ENCODE measurements around the gene KRTAP9-8.
"Not testable (repeated sequence)": the region's sequence is repeated elsewhere in the genome, so short reads cannot be mapped to it uniquely, and the experiment has no call there.

KRTAP9-8 gene

DNA sequence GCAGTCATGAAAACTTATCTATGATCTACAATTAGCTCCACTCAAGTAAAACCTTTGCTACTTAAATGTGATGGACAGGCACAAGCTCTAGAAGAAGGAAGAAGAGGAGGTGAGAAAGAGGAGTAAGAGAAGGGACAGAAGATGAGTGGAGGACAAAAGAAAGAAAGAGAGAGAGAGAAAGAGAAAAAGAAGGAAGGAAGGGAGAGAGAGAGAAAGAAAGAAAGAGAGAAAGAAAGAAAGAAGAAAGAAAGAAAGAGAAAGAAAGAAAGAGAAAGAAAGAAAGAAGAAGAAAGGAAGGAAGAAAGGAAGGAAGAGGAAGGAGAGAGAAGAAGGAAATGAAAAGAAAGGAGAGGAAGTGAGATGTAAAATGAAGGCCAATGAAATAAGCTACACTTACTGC lies 7.7 kb upstream of the KRTAP9-8 start:
- no peak overlapping the region for H3K27ac ChIP-seq (ENCODE audit: low read length)
- no peaks in the 10 kb centered on the region for H3K27me3 ChIP-seq (ENCODE audit: control insufficient read depth, insufficient read depth, low read length)
- H3K9ac ChIP-seq (ENCODE audit: low read length), result no peak overlapping the region
- no peaks in the 10 kb centered on the region for H3K4me1 ChIP-seq (ENCODE audit: control insufficient read depth, low read depth, low read length)
- no peaks in the 10 kb centered on the region for H3K9me3 ChIP-seq (ENCODE audit: control insufficient read depth, low read depth, low read length)
- no peaks in the 10 kb centered on the region for H3K36me3 ChIP-seq (ENCODE audit: control insufficient read depth, low read depth, low read length)
- no peak overlapping the region for H3K4me3 ChIP-seq (ENCODE audit: low read length)

DNA sequence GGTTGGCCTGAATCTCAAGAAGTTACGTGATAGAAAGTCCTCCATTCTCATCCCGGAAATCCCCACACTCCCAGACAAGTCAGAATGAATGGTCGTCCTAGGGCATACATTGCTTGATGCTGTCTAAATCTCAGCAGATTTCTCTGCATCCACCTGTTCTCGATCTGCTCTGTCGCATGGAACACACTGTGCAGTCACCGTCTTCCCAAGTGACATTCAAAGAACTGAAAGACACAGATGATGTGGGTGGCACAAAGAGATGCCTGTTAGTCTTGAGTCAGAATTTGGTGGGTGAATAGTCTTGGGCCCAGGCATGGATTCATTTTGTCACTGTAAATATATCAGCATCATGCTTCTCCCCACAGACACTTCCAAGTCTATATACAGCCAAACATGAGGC lies 6.1 kb upstream of the KRTAP9-8 start:
- Histone ChIP-seq H3K4me1 (ENCODE audit: control insufficient read depth, low read depth, low read length) (no peaks in the 10 kb centered on the region), H3K36me3 (ENCODE audit: control insufficient read depth, low read depth, low read length) (no peaks in the 10 kb centered on the region), H3K9ac (ENCODE audit: low read length) (no peak overlapping the region), H3K9me3 (ENCODE audit: control insufficient read depth, low read depth, low read length) (no peaks in the 10 kb centered on the region), H3K4me3 (ENCODE audit: low read length) (no peak overlapping the region), H3K27me3 (ENCODE audit: control insufficient read depth, insufficient read depth, low read length) (no peaks in the 10 kb centered on the region), H3K27ac (ENCODE audit: low read length) (no peak overlapping the region)

GRCh38 chr17:41232399-41233105 lies 5.2 kb upstream of the KRTAP9-8 start, which contains the start of gene KRTAP9-3:
KRTAP9-3 (plus strand) TSS chr17:41232449; CDS start chr17:41232502, 53 bp downstream.
- H3K4me1 ChIP-seq (ENCODE audit: control insufficient read depth, low read depth, low read length); H3K27ac ChIP-seq (ENCODE audit: low read length); H3K36me3 ChIP-seq (ENCODE audit: control insufficient read depth, low read depth, low read length); H3K9ac ChIP-seq (ENCODE audit: low read length); H3K4me3 ChIP-seq (ENCODE audit: low read length); H3K27me3 ChIP-seq (ENCODE audit: control insufficient read depth, insufficient read depth, low read length); H3K9me3 ChIP-seq (ENCODE audit: control insufficient read depth, low read depth, low read length): not testable (repeated sequence)

- H3K9ac ChIP-seq (ENCODE audit: low read length); H3K36me3 ChIP-seq (ENCODE audit: control insufficient read depth, low read depth, low read length); H3K9me3 ChIP-seq (ENCODE audit: control insufficient read depth, low read depth, low read length); H3K27me3 ChIP-seq (ENCODE audit: control insufficient read depth, insufficient read depth, low read length); H3K4me3 ChIP-seq (ENCODE audit: low read length); H3K27ac ChIP-seq (ENCODE audit: low read length); H3K4me1 ChIP-seq (ENCODE audit: control insufficient read depth, low read depth, low read length): not testable (repeated sequence)
Observed at GRCh38 chr17:41237116-41237515, 683 bp upstream of the KRTAP9-8 start.

- not testable (repeated sequence) for H3K9me3 ChIP-seq (ENCODE audit: control insufficient read depth, low read depth, low read length); H3K36me3 ChIP-seq (ENCODE audit: control insufficient read depth, low read depth, low read length); H3K27ac ChIP-seq (ENCODE audit: low read length); H3K4me3 ChIP-seq (ENCODE audit: low read length); H3K27me3 ChIP-seq (ENCODE audit: control insufficient read depth, insufficient read depth, low read length); H3K4me1 ChIP-seq (ENCODE audit: control insufficient read depth, low read depth, low read length); H3K9ac ChIP-seq (ENCODE audit: low read length)
Observed at GRCh38 chr17:41246995-41247787, 9.4 kb downstream of the KRTAP9-8 start.

- H3K4me3 ChIP-seq (ENCODE audit: low read length); H3K36me3 ChIP-seq (ENCODE audit: control insufficient read depth, low read depth, low read length); H3K27ac ChIP-seq (ENCODE audit: low read length); H3K9me3 ChIP-seq (ENCODE audit: control insufficient read depth, low read depth, low read length); H3K4me1 ChIP-seq (ENCODE audit: control insufficient read depth, low read depth, low read length); H3K9ac ChIP-seq (ENCODE audit: low read length); H3K27me3 ChIP-seq (ENCODE audit: control insufficient read depth, insufficient read depth, low read length): not testable (repeated sequence)
Observed at GRCh38 chr17:41249637-41250240, 11.9 kb downstream of the KRTAP9-8 start, which contains the start of gene KRTAP9-4. KRTAP9-4 (plus strand) TSS chr17:41249687; CDS start chr17:41249721, 34 bp downstream.

DNA sequence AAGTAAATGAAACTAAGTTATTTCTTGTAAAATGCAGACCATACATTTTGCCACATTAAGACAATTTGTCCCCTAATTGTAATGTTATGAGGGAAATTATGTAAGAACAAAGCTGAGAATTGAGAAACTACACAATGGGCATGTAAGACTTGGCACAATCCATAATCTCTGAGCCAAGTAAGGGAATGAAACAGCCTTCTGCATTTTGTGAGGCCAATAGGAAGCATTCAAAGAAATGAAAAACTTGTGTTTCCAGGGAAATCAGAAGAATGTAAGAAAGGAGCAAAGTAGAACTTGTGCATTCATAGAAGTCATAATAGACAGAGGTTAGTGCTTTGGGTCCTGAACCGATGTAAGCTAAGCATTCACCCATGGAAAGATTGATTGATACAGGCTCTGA lies 13.5 kb downstream of the KRTAP9-8 start:
- Histone ChIP-seq H3K27me3 (ENCODE audit: control insufficient read depth, insufficient read depth, low read length) (no peaks in the 10 kb centered on the region), H3K36me3 (ENCODE audit: control insufficient read depth, low read depth, low read length) (no peaks in the 10 kb centered on the region), H3K9me3 (ENCODE audit: control insufficient read depth, low read depth, low read length) (no peaks in the 10 kb centered on the region), H3K4me3 (ENCODE audit: low read length) (no peak overlapping the region), H3K27ac (ENCODE audit: low read length) (no peak overlapping the region), H3K4me1 (ENCODE audit: control insufficient read depth, low read depth, low read length) (no peaks in the 10 kb centered on the region), H3K9ac (ENCODE audit: low read length) (no peak overlapping the region)

GRCh38 chr17:41254861-41255260 lies 17.1 kb downstream of the KRTAP9-8 start:
- Histone ChIP-seq H3K4me3 (ENCODE audit: low read length) (no peak overlapping the region), H3K4me1 (ENCODE audit: control insufficient read depth, low read depth, low read length) (no peaks in the 10 kb centered on the region), H3K27me3 (ENCODE audit: control insufficient read depth, insufficient read depth, low read length) (no peaks in the 10 kb centered on the region), H3K27ac (ENCODE audit: low read length) (no peak overlapping the region), H3K9me3 (ENCODE audit: control insufficient read depth, low read depth, low read length) (no peaks in the 10 kb centered on the region), H3K36me3 (ENCODE audit: control insufficient read depth, low read depth, low read length) (no peaks in the 10 kb centered on the region), H3K9ac (ENCODE audit: low read length) (no peak overlapping the region)

GRCh38 chr17:41255381-41256290 lies 17.8 kb downstream of the KRTAP9-8 start, which contains the start of gene KRTAP9-9:
KRTAP9-9 (plus strand) TSS chr17:41255384.
- H3K36me3 ChIP-seq (ENCODE audit: control insufficient read depth, low read depth, low read length); H3K4me1 ChIP-seq (ENCODE audit: control insufficient read depth, low read depth, low read length); H3K4me3 ChIP-seq (ENCODE audit: low read length); H3K9me3 ChIP-seq (ENCODE audit: control insufficient read depth, low read depth, low read length); H3K9ac ChIP-seq (ENCODE audit: low read length); H3K27me3 ChIP-seq (ENCODE audit: control insufficient read depth, insufficient read depth, low read length); H3K27ac ChIP-seq (ENCODE audit: low read length): not testable (repeated sequence)

DNA sequence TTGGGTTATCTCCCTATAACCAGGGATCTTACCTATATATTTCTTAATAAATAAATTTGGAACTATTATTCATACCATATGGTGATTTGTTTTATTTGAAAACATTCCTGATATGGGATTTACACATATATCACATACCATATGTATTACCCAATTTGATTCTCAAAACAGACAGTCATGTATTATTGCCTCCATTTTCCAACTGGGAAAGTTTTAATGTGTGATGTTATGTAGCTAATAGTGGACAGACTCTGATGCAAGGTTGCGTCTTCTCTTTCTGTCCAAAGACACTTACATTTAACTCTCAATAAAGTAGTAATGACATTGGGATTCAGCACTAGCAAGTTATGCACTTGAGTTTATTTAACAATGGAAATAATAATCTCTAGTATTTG lies 18.5 kb downstream of the KRTAP9-8 start:
- no peak overlapping the region for H3K9ac ChIP-seq (ENCODE audit: low read length)
- no peaks in the 10 kb centered on the region for H3K27me3 ChIP-seq (ENCODE audit: control insufficient read depth, insufficient read depth, low read length)

DNA sequence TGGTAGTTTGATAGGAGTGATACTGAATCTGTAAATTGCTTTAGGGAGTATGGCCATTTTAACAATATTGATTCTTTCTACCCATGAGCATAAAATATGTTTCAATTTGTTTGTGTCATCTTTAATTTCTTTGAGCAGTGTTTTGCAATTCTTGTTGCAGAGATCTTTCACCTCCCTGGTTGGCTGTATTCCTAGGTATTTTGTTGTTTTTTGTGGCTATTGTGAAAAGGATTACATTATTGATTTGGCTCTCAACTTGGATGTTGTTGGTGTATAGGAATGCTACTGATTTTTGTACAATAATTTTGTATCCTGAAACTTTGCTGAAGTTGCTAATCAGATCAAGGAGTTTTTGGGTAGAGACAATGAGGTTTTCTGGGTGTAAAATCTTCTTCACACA lies 20.6 kb downstream of the KRTAP9-8 start:
- H3K27me3 ChIP-seq (ENCODE audit: control insufficient read depth, insufficient read depth, low read length), result no peaks in the 10 kb centered on the region
- no peaks in the 10 kb centered on the region for H3K4me1 ChIP-seq (ENCODE audit: control insufficient read depth, low read depth, low read length)
- no peak overlapping the region for H3K27ac ChIP-seq (ENCODE audit: low read length)
- no peaks in the 10 kb centered on the region for H3K9me3 ChIP-seq (ENCODE audit: control insufficient read depth, low read depth, low read length)
- no peak overlapping the region for H3K4me3 ChIP-seq (ENCODE audit: low read length)
- H3K36me3 ChIP-seq (ENCODE audit: control insufficient read depth, low read depth, low read length), result no peaks in the 10 kb centered on the region
- no peak overlapping the region for H3K9ac ChIP-seq (ENCODE audit: low read length)

More for the DNA sequence above, 18.5 kb downstream of the KRTAP9-8 start:
- Histone ChIP-seq H3K9me3 (ENCODE audit: control insufficient read depth, low read depth, low read length) (no peaks in the 10 kb centered on the region), H3K4me3 (ENCODE audit: low read length) (no peak overlapping the region), H3K36me3 (ENCODE audit: control insufficient read depth, low read depth, low read length) (no peaks in the 10 kb centered on the region), H3K27ac (ENCODE audit: low read length) (no peak overlapping the region), H3K4me1 (ENCODE audit: control insufficient read depth, low read depth, low read length) (no peaks in the 10 kb centered on the region)

Measured in iPS-18a (cell line).